ENCODE measurements around the gene IRF9.

The IRF9 gene

DNA sequence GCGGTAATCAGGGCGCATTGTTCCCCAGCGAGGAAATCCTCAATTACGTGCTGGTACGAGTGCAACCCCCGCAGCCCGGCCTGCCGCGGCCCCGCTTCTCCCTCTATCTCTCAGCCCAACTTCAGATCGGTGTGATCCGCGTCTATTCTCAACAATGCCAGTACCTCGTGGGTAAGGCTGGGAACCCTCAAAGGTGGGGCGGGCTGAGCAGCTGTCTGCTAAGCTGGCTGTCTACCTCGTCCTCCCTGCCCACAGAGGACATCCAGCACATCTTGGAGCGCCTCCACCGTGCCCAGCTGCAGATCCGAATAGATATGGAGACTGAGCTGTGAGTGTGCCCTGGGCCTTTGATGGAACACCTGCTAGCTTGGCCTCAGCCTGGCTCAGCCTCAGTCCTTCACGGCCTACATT lies 11.8 kb downstream of the IRF9 start:
- peaks cover 21% of the 10 kb centered on the region for H3K36me3 ChIP-seq (ENCODE audit: insufficient read depth, insufficient read length, low read length)
- no peak for DNase-seq (ENCODE audit: low read depth, low spot score)
- no peak overlapping the region for H3K9ac ChIP-seq (ENCODE audit: insufficient read length, low read depth)
- no peaks in the 10 kb centered on the region for H3K27me3 ChIP-seq (ENCODE audit: insufficient read depth, insufficient read length)
- H3K4me3 ChIP-seq (ENCODE audit: insufficient read length, low read depth) = no peak overlapping the region
- no peak for TF ChIP-seq ZNF274 (IDR thresholded peaks at IDR 0.05; ENCODE audit: low read depth, low read length)
- TF ChIP-seq YY1 (IDR thresholded peaks at IDR 0.05; ENCODE audit: insufficient read depth, insufficient read length) = no peak
- TF ChIP-seq SUZ12 (IDR thresholded peaks at IDR 0.05; ENCODE audit: extremely low read depth, insufficient read depth, insufficient read length) = no peak
- H3K4me1 ChIP-seq (ENCODE audit: insufficient read depth, insufficient read length) = peaks cover 3% of the 10 kb centered on the region
- no peaks in the 10 kb centered on the region for H3K9me3 ChIP-seq (ENCODE audit: insufficient read depth, low read length)

DNA sequence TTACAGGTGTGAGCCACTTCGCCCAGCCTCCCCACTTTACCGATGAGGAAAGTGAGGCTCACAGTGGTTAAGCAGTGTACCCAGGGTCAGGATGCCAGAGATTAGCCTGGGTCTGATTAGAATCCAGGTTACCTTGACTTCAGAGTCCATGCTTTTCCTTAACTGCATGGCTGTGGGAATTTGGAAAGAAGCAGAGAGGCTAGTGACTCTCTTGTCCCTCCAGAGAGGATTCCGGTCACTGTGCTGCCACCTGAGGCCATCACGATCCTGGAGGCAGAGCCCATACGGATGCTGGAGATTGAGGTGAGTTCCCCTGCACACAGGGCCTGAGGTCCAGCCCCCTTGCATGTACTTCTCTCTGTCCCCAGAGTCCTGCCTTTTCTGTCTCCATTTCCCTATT lies 15.5 kb downstream of the IRF9 start:
- H3K36me3 ChIP-seq (ENCODE audit: insufficient read depth, insufficient read length, low read length) = peaks cover 53% of the 10 kb centered on the region
- no peaks in the 10 kb centered on the region for H3K27me3 ChIP-seq (ENCODE audit: insufficient read depth, insufficient read length)
- H3K9me3 ChIP-seq (ENCODE audit: insufficient read depth, low read length) = no peaks in the 10 kb centered on the region
- no peak overlapping the region for H3K9ac ChIP-seq (ENCODE audit: insufficient read length, low read depth)
- H3K4me1 ChIP-seq (ENCODE audit: insufficient read depth, insufficient read length) = peaks cover 3% of the 10 kb centered on the region
- no peak for DNase-seq (ENCODE audit: low read depth, low spot score)
- no peak for TF ChIP-seq YY1 (IDR thresholded peaks at IDR 0.05; ENCODE audit: insufficient read depth, insufficient read length)
- TF ChIP-seq ZNF274 (IDR thresholded peaks at IDR 0.05; ENCODE audit: low read depth, low read length) = no peak
- TF ChIP-seq SUZ12 (IDR thresholded peaks at IDR 0.05; ENCODE audit: extremely low read depth, insufficient read depth, insufficient read length) = no peak
- H3K4me3 ChIP-seq (ENCODE audit: insufficient read length, low read depth) = no peak overlapping the region

DNA sequence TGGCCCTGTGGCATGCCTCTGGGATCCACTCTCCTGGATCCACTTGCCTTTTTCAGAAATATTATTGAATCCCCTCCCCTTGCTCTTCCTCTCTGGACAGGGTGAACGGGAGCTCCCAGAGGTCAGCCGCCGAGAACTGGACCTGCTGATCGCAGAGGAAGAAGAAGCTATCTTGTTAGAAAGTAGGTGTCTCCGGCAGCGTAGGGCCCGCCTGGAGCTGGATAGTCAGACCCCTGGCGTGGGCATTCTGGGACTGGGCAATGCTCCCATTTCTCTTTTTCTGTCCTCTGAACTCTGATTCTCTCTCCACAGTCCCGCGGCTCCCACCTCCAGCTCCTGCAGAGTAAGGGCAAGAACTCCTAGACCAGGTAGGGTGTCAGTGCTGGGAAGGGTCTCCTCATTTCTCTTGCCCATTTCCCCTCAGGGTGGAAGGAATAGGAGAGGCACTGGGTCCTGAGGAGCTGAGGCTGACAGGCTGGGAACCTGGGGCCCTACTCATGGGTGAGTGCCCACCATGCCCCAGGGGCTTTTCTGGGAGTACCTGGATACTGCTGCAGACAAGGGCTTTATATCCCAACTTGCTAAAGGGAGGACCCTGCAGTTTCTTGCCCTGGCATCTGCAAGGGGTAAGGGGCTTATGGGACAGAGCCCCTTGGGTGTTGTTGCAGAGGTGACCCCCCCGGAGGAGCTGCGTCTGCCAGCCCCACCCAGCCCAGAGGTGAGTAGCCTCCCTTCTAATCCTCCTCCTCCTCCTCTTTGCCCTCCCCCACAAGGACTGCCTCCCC lies 16.2 kb downstream of the IRF9 start:
- no peak overlapping the region for H3K4me3 ChIP-seq (ENCODE audit: insufficient read length, low read depth)
- H3K4me1 ChIP-seq (ENCODE audit: insufficient read depth, insufficient read length) = peaks cover 3% of the 10 kb centered on the region
- H3K9me3 ChIP-seq (ENCODE audit: insufficient read depth, low read length) = no peaks in the 10 kb centered on the region
- H3K27me3 ChIP-seq (ENCODE audit: insufficient read depth, insufficient read length) = no peaks in the 10 kb centered on the region
- peaks cover 59% of the 10 kb centered on the region for H3K36me3 ChIP-seq (ENCODE audit: insufficient read depth, insufficient read length, low read length)
- no peak for TF ChIP-seq ZNF274 (IDR thresholded peaks at IDR 0.05; ENCODE audit: low read depth, low read length)
- no peak for TF ChIP-seq SUZ12 (IDR thresholded peaks at IDR 0.05; ENCODE audit: extremely low read depth, insufficient read depth, insufficient read length)
- no peak overlapping the region for H3K9ac ChIP-seq (ENCODE audit: insufficient read length, low read depth)
- DNase-seq (ENCODE audit: low read depth, low spot score) = no peak

DNA sequence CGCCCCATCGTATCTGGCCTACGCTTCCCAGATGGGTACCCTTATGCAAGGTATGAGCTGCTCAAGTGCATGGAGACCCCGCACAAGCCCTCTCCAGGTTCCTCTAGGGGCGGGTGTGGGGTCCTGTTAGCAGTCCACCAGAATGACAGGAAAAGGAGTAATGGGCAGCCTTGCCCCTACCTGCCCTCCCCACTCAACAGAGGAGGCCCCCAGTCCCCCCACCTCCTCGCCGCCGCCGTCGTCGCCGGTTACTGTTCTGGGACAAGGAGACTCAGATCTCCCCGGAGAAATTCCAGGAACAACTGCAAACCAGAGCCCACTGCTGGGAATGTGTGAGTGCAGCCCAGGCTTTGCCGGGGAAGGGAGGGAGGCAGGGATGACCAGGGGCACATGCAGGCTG lies 16.8 kb downstream of the IRF9 start:
- no peak for DNase-seq (ENCODE audit: low read depth, low spot score)
- TF ChIP-seq SUZ12 (IDR thresholded peaks at IDR 0.05; ENCODE audit: extremely low read depth, insufficient read depth, insufficient read length) (no peak), ZNF274 (IDR thresholded peaks at IDR 0.05; ENCODE audit: low read depth, low read length) (no peak), YY1 (IDR thresholded peaks at IDR 0.05; ENCODE audit: insufficient read depth, insufficient read length) (no peak)
- Histone ChIP-seq H3K36me3 (ENCODE audit: insufficient read depth, insufficient read length, low read length) (peaks cover 65% of the 10 kb centered on the region), H3K4me3 (ENCODE audit: insufficient read length, low read depth) (no peak overlapping the region), H3K27me3 (ENCODE audit: insufficient read depth, insufficient read length) (no peaks in the 10 kb centered on the region), H3K9me3 (ENCODE audit: insufficient read depth, low read length) (no peaks in the 10 kb centered on the region), H3K4me1 (ENCODE audit: insufficient read depth, insufficient read length) (peaks cover 2% of the 10 kb centered on the region), H3K9ac (ENCODE audit: insufficient read length, low read depth) (no peak overlapping the region)

DNA sequence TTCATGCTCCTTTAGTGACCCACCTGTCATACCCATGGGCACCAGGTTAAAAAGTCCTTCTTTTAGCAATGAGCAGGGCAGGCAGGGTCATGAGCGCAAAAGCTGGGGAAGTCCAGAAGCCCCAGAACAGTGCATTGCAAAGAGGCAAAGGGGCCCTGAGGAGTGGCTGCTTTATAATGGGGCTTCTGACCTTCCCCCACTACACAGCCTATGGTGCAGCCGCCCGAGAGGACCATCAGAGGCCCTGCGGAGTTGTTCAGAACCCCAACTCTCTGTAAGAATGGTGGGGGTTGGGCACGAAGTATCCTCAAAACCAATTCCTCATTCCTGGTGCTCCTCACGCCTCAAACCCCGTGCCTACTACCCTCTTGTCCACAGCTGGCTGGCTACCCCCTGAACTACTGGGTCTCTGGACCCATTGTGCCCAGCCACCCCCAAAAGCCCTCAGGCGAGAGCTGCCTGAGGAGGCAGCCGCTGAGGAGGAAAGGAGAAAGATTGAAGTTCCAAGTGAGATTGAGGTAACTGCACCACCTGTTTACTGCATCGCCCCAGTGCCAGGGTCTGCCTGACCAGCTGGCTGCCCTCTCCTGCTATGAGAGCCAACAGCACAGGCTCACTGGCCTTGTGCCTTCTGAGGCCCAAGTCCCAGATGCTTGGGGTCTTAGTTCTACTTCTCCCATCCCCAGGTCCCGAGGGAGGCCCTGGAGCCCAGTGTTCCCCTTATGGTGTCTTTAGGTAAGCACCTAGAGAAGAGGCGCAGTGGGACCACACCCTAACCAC lies 17.5 kb downstream of the IRF9 start:
- peaks cover 67% of the 10 kb centered on the region for H3K36me3 ChIP-seq (ENCODE audit: insufficient read depth, insufficient read length, low read length)
- no peak overlapping the region for H3K9ac ChIP-seq (ENCODE audit: insufficient read length, low read depth)
- no peak overlapping the region for H3K4me3 ChIP-seq (ENCODE audit: insufficient read length, low read depth)
- H3K27me3 ChIP-seq (ENCODE audit: insufficient read depth, insufficient read length) = no peaks in the 10 kb centered on the region
- no peak for DNase-seq (ENCODE audit: low read depth, low spot score)
- H3K9me3 ChIP-seq (ENCODE audit: insufficient read depth, low read length) = no peaks in the 10 kb centered on the region
- no peaks in the 10 kb centered on the region for H3K4me1 ChIP-seq (ENCODE audit: insufficient read depth, insufficient read length)
- no peak for TF ChIP-seq YY1 (IDR thresholded peaks at IDR 0.05; ENCODE audit: insufficient read depth, insufficient read length)
- no peak for TF ChIP-seq ZNF274 (IDR thresholded peaks at IDR 0.05; ENCODE audit: low read depth, low read length)
- TF ChIP-seq SUZ12 (IDR thresholded peaks at IDR 0.05; ENCODE audit: extremely low read depth, insufficient read depth, insufficient read length) = no peak

DNA sequence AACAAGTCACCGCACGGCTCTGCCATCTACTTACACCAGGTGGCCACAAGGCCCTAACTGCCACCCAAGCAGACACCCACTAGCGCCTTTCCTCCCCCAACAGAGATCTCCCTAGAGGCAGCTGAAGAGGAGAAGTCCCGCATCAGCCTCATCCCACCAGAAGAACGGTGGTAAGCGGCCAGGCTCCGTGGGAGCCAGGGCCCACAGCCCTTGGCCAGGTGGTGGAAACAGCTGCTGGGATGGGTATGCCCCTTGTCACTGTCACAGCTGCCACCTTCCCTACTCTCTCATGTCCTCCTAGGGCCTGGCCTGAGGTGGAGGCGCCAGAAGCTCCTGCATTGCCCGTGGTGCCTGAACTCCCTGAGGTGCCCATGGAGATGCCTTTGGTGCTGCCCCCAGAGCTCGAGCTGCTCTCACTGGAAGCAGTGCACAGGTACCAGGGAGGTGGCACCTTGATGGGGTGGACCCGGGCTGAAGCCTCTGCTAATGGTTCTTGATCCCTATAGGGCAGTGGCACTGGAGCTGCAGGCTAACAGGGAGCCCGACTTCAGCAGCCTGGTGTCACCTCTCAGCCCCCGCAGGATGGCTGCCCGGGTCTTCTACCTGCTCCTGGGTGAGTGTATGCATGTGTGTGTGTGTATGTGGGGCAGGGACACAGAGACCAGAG lies 18.4 kb downstream of the IRF9 start:
- Histone ChIP-seq H3K27me3 (ENCODE audit: insufficient read depth, insufficient read length) (no peaks in the 10 kb centered on the region), H3K9ac (ENCODE audit: insufficient read length, low read depth) (no peak overlapping the region), H3K36me3 (ENCODE audit: insufficient read depth, insufficient read length, low read length) (peaks cover 75% of the 10 kb centered on the region), H3K9me3 (ENCODE audit: insufficient read depth, low read length) (no peaks in the 10 kb centered on the region), H3K4me3 (ENCODE audit: insufficient read length, low read depth) (no peak overlapping the region), H3K4me1 (ENCODE audit: insufficient read depth, insufficient read length) (no peaks in the 10 kb centered on the region)
- DNase-seq (ENCODE audit: low read depth, low spot score) = no peak
- no peak for TF ChIP-seq YY1 (IDR thresholded peaks at IDR 0.05; ENCODE audit: insufficient read depth, insufficient read length)
- TF ChIP-seq ZNF274 (IDR thresholded peaks at IDR 0.05; ENCODE audit: low read depth, low read length) = no peak
- TF ChIP-seq SUZ12 (IDR thresholded peaks at IDR 0.05; ENCODE audit: extremely low read depth, insufficient read depth, insufficient read length) = no peak
